Measurements from ENCODE around the gene ANKRD13D.

The ANKRD13D gene

DNA sequence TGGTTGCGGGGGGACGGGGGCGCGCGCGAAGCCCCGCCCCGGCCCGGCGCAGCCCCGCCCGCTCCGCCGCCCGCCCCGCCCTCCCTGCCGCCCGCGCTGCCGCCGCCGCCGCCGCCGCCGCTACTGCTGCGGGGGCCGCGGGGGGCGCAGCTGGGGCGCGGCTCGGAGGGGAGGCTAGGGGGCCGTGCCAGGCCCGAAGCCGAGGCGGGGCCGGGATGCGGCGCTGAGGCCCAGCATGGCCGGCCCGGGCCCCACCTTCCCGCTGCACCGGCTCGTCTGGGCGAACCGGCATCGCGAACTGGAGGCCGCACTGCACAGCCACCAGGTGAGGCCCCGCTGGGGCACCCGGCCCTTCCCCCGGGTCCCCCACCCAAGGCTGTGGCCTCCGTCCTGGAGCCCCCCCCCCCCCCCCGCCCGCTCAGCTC lies at the start of gene ANKRD13D:
Gene ANKRD13D (plus strand): TSS at position 78 of the 425 bp plus-strand sequence. CDS start 158 bp downstream, at position 236.
- TF ChIP-seq, protein P1, sequence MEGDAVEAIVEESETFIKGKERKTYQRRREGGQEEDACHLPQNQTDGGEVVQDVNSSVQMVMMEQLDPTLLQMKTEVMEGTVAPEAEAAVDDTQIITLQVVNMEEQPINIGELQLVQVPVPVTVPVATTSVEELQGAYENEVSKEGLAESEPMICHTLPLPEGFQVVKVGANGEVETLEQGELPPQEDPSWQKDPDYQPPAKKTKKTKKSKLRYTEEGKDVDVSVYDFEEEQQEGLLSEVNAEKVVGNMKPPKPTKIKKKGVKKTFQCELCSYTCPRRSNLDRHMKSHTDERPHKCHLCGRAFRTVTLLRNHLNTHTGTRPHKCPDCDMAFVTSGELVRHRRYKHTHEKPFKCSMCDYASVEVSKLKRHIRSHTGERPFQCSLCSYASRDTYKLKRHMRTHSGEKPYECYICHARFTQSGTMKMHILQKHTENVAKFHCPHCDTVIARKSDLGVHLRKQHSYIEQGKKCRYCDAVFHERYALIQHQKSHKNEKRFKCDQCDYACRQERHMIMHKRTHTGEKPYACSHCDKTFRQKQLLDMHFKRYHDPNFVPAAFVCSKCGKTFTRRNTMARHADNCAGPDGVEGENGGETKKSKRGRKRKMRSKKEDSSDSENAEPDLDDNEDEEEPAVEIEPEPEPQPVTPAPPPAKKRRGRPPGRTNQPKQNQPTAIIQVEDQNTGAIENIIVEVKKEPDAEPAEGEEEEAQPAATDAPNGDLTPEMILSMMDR (IDR thresholded peaks at IDR 0.05; ENCODE audit: insufficient read depth, low read depth, low read length, missing control alignments) = no peak
- DNase-seq (ENCODE audit: low read depth) = peak; percentile 70
- peak within 1 kb of the TSS; percentile 66 for H3K4me3 ChIP-seq (ENCODE audit: low read length)

DNA sequence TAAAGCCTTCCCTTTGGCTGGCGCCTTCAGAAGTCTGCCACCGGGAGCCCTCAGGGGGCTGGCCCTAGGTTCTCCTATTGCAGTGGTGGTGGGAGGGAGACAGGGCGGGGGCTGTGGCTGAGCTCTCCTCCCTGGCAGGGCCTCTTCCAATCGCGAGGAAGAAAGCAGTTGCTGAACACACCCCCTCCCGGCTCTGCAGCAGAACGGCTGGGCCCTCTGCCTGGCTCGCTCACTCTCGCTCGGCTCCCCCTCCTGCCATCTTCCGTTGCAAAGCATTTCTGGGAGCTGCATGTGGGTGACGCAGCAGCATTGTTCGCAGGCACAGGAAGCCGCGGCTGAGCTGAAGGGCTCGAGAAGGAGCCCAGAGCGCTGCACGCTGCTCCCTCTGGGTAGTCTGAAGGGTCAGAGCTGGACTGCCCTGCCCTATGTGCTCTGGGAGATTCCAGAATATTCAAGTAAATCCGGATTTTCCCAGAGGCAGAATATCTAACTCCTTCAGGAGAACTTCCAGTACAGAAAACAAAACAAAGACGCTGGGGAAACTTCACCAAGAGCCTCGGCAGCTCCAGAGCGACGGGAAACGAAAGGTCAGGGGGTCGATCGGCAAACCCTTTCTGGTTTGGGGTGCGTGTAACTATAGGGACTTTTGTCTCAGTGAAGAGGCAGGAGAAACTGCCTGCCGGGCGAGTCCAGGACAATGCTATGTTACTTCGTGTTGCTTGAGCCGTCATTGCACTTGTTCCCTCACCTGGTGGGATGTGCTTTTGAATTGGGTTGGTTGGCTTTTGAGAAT lies 49.1 kb upstream of the ANKRD13D start:
- peak overlapping the region; percentile 96 for H3K4me3 ChIP-seq (ENCODE audit: low read length)
- DNase-seq (ENCODE audit: low read depth) = peak; percentile 100
- TF ChIP-seq, protein P1 (IDR thresholded peaks at IDR 0.05; ENCODE audit: insufficient read depth, low read depth, low read length, missing control alignments) = no peak

DNA sequence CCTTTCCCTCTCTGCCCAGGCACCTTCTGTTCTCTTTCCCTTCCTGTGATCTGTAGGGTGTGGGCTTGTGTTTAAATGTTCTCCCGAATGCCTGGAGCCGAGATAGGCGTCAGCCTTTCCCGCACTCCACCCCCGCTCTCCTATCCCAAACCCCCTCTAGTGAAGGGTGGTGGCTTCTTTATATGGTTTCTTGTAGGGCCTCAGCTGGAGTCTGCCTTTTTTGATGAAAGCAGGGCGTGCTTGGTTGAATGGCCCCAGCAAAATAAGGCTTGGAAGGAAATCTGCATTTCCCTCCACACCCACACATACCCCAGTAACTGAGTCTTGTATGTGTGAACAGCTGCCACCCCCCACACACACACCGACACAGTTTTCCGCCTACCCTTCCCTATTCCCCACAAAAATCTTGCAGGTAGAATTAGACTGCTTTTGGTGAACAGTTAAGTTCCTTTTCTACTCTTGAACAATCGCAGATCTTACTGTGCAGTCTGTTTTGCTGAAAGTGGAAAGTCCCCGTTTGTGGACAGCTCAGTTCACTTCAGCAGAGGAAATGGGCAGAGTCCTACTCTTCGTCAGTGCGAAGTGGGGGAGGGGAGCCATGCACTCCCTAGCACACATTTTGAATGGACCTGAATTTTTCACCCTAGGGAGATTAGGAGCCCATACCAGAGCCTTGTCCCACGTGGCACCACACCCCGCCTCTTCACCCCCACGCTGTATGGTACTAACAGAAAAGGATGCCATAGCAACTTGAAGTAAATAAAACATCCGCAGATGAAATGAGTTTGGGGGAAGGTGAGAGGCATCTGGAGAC lies 48.3 kb upstream of the ANKRD13D start:
- H3K4me3 ChIP-seq (ENCODE audit: low read length) = peak overlapping the region; percentile 96
- DNase-seq (ENCODE audit: low read depth) = peak; percentile 77
- TF ChIP-seq, protein P1 (IDR thresholded peaks at IDR 0.05; ENCODE audit: insufficient read depth, low read depth, low read length, missing control alignments) = no peak

DNA sequence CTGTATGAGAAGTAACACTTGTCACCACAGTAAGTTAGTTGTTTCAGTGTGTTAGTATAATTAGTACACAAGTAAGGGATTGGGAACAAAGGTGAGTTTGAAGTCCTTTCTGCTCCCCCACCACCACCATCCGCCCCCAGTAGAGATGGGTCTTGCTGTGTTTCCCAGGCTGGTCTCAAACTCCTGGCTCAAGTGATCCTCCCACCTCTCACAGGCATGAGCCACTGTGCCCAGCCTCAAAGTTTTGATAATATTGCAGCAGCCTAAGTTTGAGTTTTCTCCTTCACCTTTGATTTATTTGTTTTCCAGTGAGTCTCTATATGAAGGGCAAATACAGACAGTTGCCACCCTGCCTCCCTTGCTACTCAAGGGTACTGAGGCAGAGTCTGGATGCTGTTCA lies 46.6 kb upstream of the ANKRD13D start:
- no peak for DNase-seq (ENCODE audit: low read depth)
- TF ChIP-seq, protein P1 (IDR thresholded peaks at IDR 0.05; ENCODE audit: insufficient read depth, low read depth, low read length, missing control alignments) = no peak
- no peak overlapping the region for H3K4me3 ChIP-seq (ENCODE audit: low read length)

DNA sequence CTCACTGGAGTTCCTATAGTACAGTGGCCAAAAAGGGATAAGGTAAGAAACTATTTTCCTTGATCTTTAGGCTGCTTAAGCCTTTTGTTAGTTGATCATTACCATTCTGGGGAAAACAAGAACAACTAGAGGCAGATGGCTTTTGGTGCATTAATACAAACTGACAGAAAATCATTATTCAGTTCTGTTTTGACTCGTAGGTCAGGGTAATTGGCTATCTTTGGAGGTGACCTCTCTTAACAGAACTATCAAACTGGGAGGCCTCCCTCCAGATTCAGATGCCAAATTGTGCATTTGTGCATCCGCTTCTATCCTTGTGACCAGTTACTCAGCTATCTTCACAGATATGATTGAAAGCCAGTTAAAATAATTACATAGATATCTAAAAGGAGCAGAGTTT lies 46.1 kb upstream of the ANKRD13D start:
- TF ChIP-seq, protein P1 (IDR thresholded peaks at IDR 0.05; ENCODE audit: insufficient read depth, low read depth, low read length, missing control alignments) = no peak
- DNase-seq (ENCODE audit: low read depth) = no peak
- H3K4me3 ChIP-seq (ENCODE audit: low read length) = no peak overlapping the region

DNA sequence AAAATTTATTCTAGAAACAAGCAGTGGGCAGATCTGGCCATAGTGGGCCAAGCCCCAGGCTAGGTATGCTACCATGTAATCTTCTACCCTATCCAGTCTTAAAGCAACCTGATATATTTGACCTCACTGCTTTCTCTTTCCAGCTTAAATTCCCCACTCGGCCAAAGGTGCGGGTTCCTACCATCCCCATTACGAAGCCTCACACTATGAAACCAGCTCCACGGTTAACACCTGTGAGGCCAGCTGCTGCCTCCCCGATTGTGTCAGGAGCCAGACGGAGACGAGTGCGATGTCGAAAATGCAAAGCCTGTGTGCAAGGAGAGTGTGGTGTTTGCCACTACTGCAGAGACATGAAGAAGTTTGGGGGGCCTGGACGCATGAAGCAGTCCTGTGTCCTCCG lies 44.1 kb upstream of the ANKRD13D start:
- no peak for DNase-seq (ENCODE audit: low read depth)
- no peak overlapping the region for H3K4me3 ChIP-seq (ENCODE audit: low read length)
- TF ChIP-seq, protein P1 (IDR thresholded peaks at IDR 0.05; ENCODE audit: insufficient read depth, low read depth, low read length, missing control alignments) = no peak

All from epithelial cell of esophagus (primary cell).